K562 (cell line): ENCODE measurements around the gene NEFH. TPM values are rescaled to one million over a fixed set of nuclear protein-coding genes. Genes with fewer than 3 reads are reported as not detected.

Experiments
- BACH1 ChIP-seq: fragments of 200-800 bp; sonication (Bioruptor generic); IDR thresholded peaks from 2 replicates; pipeline ENCODE4 v1.6.1; 2016; ENCODE audit warnings: missing genetic modification characterization, missing compliant biosample characterization
- DDX20 ChIP-seq: fragments of 450-650 bp; IDR thresholded peaks from 2 replicates; pipeline ENCODE4 v1.6.1; 2016; ENCODE audit warnings: missing genetic modification characterization, low read depth, mild to moderate bottlenecking, missing compliant biosample characterization, moderate library complexity
- ESRRB ChIP-seq: fragments of 250-450 bp; sonication (Bioruptor Pico); IDR thresholded peaks from 2 replicates; pipeline ENCODE4 v1.5.0; 2020; ENCODE audit warnings: mild to moderate bottlenecking, moderate library complexity, borderline replicate concordance
- FOXK2 ChIP-seq, 2 experiments: fragments of 450-650 bp; IDR thresholded peaks in 1 of 2; conservative IDR thresholded peaks in 1 of 2; 2 replicates each; pipeline ENCODE4 v1.6.1; 2016; ENCODE audit warnings: low read depth in 2 of 2, mild to moderate bottlenecking in 1 of 2
- MCM7 ChIP-seq, 2 experiments: fragments of 450-650 bp; IDR thresholded peaks; 2 replicates each; pipeline ENCODE4 v1.6.1; 2016 to 2018
- MED1 ChIP-seq: sonication (generic); formaldehyde crosslinking; IDR thresholded peaks from 2 replicates; pipeline ENCODE4 v1.8.1; 2023; ENCODE audit warnings: missing genetic modification reagents, borderline replicate concordance
- MEF2D ChIP-seq: conservative IDR thresholded peaks from 2 replicates; pipeline ENCODE4 v1.6.1; 2016; ENCODE audit warnings: low read depth, missing genetic modification characterization, missing compliant biosample characterization
- NR3C1 ChIP-seq: sonication (generic); formaldehyde crosslinking; IDR thresholded peaks from 2 replicates; pipeline ENCODE4 v1.8.1; 2022; ENCODE audit warnings: missing genetic modification reagents
- PHF21A ChIP-seq: fragments of 450-650 bp; IDR thresholded peaks from 2 replicates; pipeline ENCODE4 v1.6.1; 2017; ENCODE audit warnings: low read depth, borderline replicate concordance
- POU5F1 ChIP-seq: fragments of 150-350 bp; IDR thresholded peaks from 2 replicates; pipeline ENCODE4 v1.6.1; 2014; ENCODE audit warnings: borderline replicate concordance, low read length, low read depth, mild to moderate bottlenecking; ENCODE audit not compliant: partially characterized antibody
- PRDM10 ChIP-seq: fragments of 450-650 bp; IDR thresholded peaks from 2 replicates; pipeline ENCODE4 v1.6.1; 2018; ENCODE audit not compliant: partially characterized antibody
- PTBP1 ChIP-seq: fragments of 200-400 bp; formaldehyde crosslinking; IDR thresholded peaks from 2 replicates; pipeline ENCODE4 v1.6.1; 2017; ENCODE audit warnings: low read depth, low read length
- TCF7 ChIP-seq: sonication (generic); IDR thresholded peaks from 2 replicates; pipeline ENCODE4 v1.6.1; 2016; ENCODE audit warnings: antibody characterized with exemption, borderline replicate concordance
- TFAP4 ChIP-seq: sonication (generic); formaldehyde crosslinking; IDR thresholded peaks from 2 replicates; pipeline ENCODE4 v1.8.0; 2022; ENCODE audit warnings: missing genetic modification reagents, mild to moderate bottlenecking, moderate library complexity, borderline replicate concordance
- TSHZ1 ChIP-seq: fragments of 250-450 bp; sonication (Bioruptor Pico); IDR thresholded peaks from 2 replicates; pipeline ENCODE4 v1.4.0; 2020; ENCODE audit warnings: mild to moderate bottlenecking, moderate library complexity
- ZNF12 ChIP-seq: sonication (generic); formaldehyde crosslinking; IDR thresholded peaks from 2 replicates; pipeline ENCODE4 v1.4.0; 2020; ENCODE audit warnings: mild to moderate bottlenecking, missing genetic modification reagents
- ZNF324 ChIP-seq: fragments of 250-450 bp; sonication (Bioruptor Pico); IDR thresholded peaks from 2 replicates; pipeline ENCODE4 v1.4.0; 2020; ENCODE audit warnings: mild to moderate bottlenecking
- ZNF707 ChIP-seq: fragments of 250-450 bp; sonication (Bioruptor Pico); conservative IDR thresholded peaks from 2 replicates; pipeline ENCODE4 v1.8.0; 2022; ENCODE audit warnings: inconsistent platforms, mild to moderate bottlenecking, moderate library complexity
- ZNF717 ChIP-seq: fragments of 250-450 bp; sonication (Bioruptor Pico); IDR thresholded peaks from 2 replicates; pipeline ENCODE4 v1.5.0; 2021
- ZNF79 ChIP-seq: fragments of 250-450 bp; sonication (Bioruptor Pico); IDR thresholded peaks from 2 replicates; pipeline ENCODE4 v1.4.0; 2020; ENCODE audit warnings: low read depth, mild to moderate bottlenecking, moderate library complexity
- polyA plus RNA-seq, 8 experiments: library from polyadenylated mRNA; depleted of rRNA in 4 of 8; stranded (reverse) in 5 of 8; unstranded in 3 of 8; fragments of >200 nt; fragmentation: Nextera tagmentation in 2 of 8; fragmentation: Illumina TruSeq in 1 of 8; extraction: Ambion mirVana in 2 of 8; extraction: Trizol in 1 of 8; gene quantifications; 2 replicates each; pipeline versions ENCODE4 v1.2.1 to v1.2.3, GENCODE V29; 2011 to 2014; ENCODE audit warnings: inconsistent platforms in 1 of 8, missing spikeins in 1 of 8
- total RNA-seq, 7 experiments: library from RNA; depleted of rRNA in 6 of 7; stranded (reverse); fragments of >200 nt in 6 of 7; fragmentation: Illumina TruSeq in 2 of 7; extraction: Trizol in 2 of 7; gene quantifications; 2 replicates each; pipeline versions ENCODE4 v1.2.1 to v1.2.3, GENCODE V29; 2011 to 2021; ENCODE audit warnings: low replicate concordance in 1 of 7

NEFH gene
- total and polyA plus RNA-seq, 9 of the 15 experiments (the other 6 are each of a cell fraction or from before 2014, with no cell fraction given), result 2.3 to 26.9 (median 10.8) TPM

GRCh38 chr22:29503811-29504372, 23.9 kb downstream of the NEFH start (continued):
- no peak for TF ChIP-seq NR3C1 (CRISPR knock-in tag)
- TF ChIP-seq ZNF12, result no peak
- no peak for TF ChIP-seq TCF7
- no peak for TF ChIP-seq ZNF324 (CRISPR knock-in tag)
- TF ChIP-seq PHF21A, result no peak
- no peak for TF ChIP-seq MCM7 (IDR thresholded peaks at IDR 0.05)
- no peak for TF ChIP-seq ESRRB (CRISPR knock-in tag)
- TF ChIP-seq MED1, result no peak
- peak; percentile 73 for TF ChIP-seq MEF2D (tag)
- no peak for TF ChIP-seq TSHZ1 (CRISPR knock-in tag)
- TF ChIP-seq FOXK2 (conservative IDR thresholded peaks at IDR 0.05 in 1 of 2, IDR thresholded peaks at IDR 0.05 in 1 of 2; ENCODE audit: low read depth in 2 of 2), result no peak
- TF ChIP-seq ZNF717 (CRISPR knock-in tag), result no peak
- no peak for TF ChIP-seq ZNF707 (CRISPR knock-in tag)
- TF ChIP-seq POU5F1, result no peak
- no peak for TF ChIP-seq DDX20 (tag)
- TF ChIP-seq BACH1 (tag), result peak; percentile 77
- TF ChIP-seq PRDM10, result peak; percentile 71
- no peak for TF ChIP-seq TFAP4
- TF ChIP-seq ZNF79 (CRISPR knock-in tag), result no peak
- TF ChIP-seq PTBP1, result no peak
